Activated T-helper 1 cell treated with anti-CD3 and anti-CD28 coated beads, Interleukin-12 subunit alpha, Interleukin-12 subunit beta, Interleukin-2, Interleukin-4 antibody, amounts not matched to agents 30 ng/mL and 10 ng/mL and 1 ng/mL, durations not matched to agents 14 hours and 24 hours and 36 hours (primary cell): ENCODE data around the gene TEX38. TPM values are rescaled to one million over a fixed set of nuclear protein-coding genes. Genes with fewer than 3 reads are reported as not detected.

Source experiments
- DNase-seq: peaks from one replicate; pipeline ENCODE4 v3.0.0; 2021; ENCODE audit warnings: low spot score
- H3K27ac Mint-ChIP-seq: one replicate; pipeline ENCODE4 v1.8.0; 2021; ENCODE audit warnings: mild to moderate bottlenecking, mixed read lengths
- H3K27me3 Mint-ChIP-seq: one replicate; pipeline ENCODE4 v1.8.0; 2022; ENCODE audit warnings: mild to moderate bottlenecking, moderate library complexity, mixed read lengths; ENCODE audit not compliant: insufficient read depth
- H3K36me3 Mint-ChIP-seq: one replicate; pipeline ENCODE4 v1.8.0; 2021; ENCODE audit warnings: low read depth, mixed read lengths
- H3K4me1 Mint-ChIP-seq: one replicate; pipeline ENCODE4 v1.8.0; 2021; ENCODE audit warnings: low read depth, mixed read lengths
- H3K4me3 Mint-ChIP-seq: one replicate; pipeline ENCODE4 v1.8.0; 2021; ENCODE audit warnings: mild to moderate bottlenecking, moderate library complexity, mixed read lengths
- H3K9me3 Mint-ChIP-seq: one replicate; pipeline ENCODE4 v1.8.0; 2021; ENCODE audit warnings: mixed read lengths
- intact Hi-C: fragments of 100-400 bp; cut with micrococcal nuclease; formaldehyde crosslinking; loops from one replicate; pipeline ENCODE4 v1.15.1; 2024
- total RNA-seq: library from RNA; stranded (reverse); gene quantifications from 2 replicates; pipeline ENCODE4 v1.2.3, GENCODE V29; 2022

Gene TEX38
- total RNA-seq: 0.18 TPM in 1 of 2 replicates, not detected in the other

DNA sequence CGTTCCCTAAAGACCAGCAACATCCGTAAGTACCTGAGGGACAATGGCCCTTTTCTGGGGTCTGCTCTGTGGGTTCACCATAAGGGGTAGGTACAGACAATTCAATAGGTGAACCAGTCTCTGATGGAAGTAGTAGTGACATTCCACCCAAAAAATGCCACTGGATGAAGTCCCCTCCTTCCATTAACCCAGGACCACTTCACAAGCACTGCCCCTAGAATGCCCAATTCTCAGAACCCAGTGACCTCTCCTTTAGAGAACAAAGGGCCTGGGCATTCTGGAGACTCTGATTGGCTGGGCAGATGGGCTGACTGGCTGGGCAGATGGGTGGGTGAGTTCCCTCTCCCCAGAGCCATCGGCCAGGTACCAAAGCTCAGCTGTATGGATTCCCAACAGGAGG is at the start of gene TEX38:
Gene TEX38, plus strand, starts transcription at position 301 of the 400 bp plus-strand sequence. Its CDS starts 81 bp downstream, at position 382.
- Mint-ChIP-seq H3K4me3 (no peak within 1 kb of the TSS), H3K27me3 (no peaks in the 10 kb centered on the region), H3K9me3 (no peaks in the 10 kb centered on the region), H3K4me1 (peaks cover 35% of the 10 kb centered on the region), H3K27ac (no peak within 1 kb of the TSS), H3K36me3 (peaks cover 22% of the 10 kb centered on the region)
- DNase-seq: no peak
- intact Hi-C loops: no loop called here

DNA sequence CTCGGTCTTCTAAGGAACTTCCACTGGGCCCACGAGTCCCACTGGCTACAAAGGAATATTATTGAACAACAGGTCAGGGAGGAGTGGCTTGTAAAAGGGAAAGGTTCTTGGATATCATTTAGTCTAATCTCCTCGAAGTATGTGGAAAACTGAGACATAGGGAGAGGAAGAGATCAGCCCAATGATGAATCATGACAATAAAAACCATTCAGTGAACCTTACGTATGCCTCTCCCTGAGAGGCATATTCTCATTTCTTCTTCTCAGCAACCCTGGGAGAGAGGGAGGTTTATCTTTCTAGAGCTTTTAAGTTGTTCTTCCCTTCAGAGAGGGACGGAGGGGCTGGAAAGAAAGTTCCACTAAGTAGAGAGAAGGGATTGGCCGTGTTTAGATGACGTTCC is 49.7 kb upstream of the TEX38 start:
- no peaks in the 10 kb centered on the region for H3K9me3 Mint-ChIP-seq
- no peak for DNase-seq
- H3K27me3 Mint-ChIP-seq: peaks cover 2% of the 10 kb centered on the region
- no peak overlapping the region for H3K27ac Mint-ChIP-seq
- H3K4me1 Mint-ChIP-seq: peaks cover 25% of the 10 kb centered on the region
- intact Hi-C loops: loop anchor here (1.0 kb wide), 1 partner anchor 103 kb away; no protein-coding TSS in a partner anchor
- no peaks in the 10 kb centered on the region for H3K36me3 Mint-ChIP-seq
- H3K4me3 Mint-ChIP-seq: no peak overlapping the region

DNA sequence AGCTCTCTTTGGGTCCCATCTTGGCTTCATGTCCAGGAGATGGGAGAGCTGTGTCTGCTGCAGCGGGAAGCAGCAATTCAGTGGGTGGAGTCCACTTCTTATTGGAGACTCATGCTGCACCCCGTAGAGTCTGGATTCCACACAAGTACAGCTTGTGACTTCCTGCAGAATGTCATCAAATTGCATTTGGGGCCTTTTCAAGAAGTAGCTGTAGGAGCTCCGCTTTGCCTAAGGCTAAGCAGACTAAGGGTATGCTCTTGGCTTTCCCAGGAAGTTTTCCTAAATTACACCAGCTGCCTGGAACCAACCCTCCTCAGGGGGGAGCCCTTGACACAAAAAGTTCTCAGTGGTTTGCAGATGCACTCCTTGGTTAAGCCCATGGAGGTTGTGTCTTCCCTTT is 49.3 kb upstream of the TEX38 start:
- peaks cover 2% of the 10 kb centered on the region for H3K27me3 Mint-ChIP-seq
- H3K4me3 Mint-ChIP-seq: no peak overlapping the region
- intact Hi-C loops: loop anchor here (1.0 kb wide), 1 partner anchor 103 kb away; no protein-coding TSS in a partner anchor
- peaks cover 20% of the 10 kb centered on the region for H3K4me1 Mint-ChIP-seq
- H3K36me3 Mint-ChIP-seq: no peaks in the 10 kb centered on the region
- H3K27ac Mint-ChIP-seq: no peak overlapping the region
- H3K9me3 Mint-ChIP-seq: no peaks in the 10 kb centered on the region
- no peak for DNase-seq

DNA sequence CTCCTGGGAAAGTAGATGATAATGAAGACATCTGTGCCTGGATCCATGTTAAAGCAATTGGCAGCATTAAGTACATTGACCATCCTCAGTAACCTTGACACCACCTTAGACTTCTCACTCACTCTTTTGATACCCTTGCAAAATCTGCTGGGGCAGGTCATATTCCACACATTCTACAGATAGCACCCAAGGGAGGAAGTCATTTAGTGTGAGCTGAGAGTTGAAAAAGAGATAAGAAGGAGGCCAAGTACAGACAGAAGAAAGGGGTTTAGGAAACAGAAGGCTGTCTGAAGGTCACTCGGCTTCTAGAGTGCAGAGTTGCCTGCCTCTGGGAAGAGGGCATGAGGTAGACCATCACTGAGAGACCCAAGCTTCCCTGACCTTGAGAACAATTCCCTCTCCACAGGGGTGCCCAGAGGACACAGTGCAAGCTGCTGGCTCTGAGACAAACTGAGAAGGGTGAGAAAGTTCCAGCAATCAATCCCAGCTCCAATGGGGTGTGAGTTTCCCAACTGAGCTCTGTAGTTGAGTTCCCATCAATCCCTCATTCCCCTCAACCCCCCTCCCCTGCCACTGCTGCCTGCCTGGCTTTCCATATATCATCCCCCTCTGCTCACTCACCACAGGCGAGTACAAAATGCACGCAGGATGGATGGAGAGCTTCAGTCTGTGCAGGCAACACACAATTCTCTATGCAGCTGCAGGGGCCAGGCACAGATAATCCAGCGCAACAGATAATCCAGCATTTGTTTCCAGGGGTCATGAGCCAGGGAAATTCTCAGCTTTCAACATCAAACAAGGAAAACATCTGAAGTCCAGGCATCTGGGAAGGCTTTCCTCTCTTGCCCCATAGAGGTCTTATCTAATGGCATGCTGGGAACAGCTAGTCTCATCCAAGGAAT is 47.7 kb upstream of the TEX38 start:
- peaks cover 5% of the 10 kb centered on the region for H3K36me3 Mint-ChIP-seq
- H3K9me3 Mint-ChIP-seq: no peaks in the 10 kb centered on the region
- peaks cover 2% of the 10 kb centered on the region for H3K27me3 Mint-ChIP-seq
- DNase-seq: no peak
- H3K4me3 Mint-ChIP-seq: no peak overlapping the region
- H3K4me1 Mint-ChIP-seq: peaks cover 7% of the 10 kb centered on the region
- H3K27ac Mint-ChIP-seq: no peak overlapping the region
- intact Hi-C loops: no loop called here

DNA sequence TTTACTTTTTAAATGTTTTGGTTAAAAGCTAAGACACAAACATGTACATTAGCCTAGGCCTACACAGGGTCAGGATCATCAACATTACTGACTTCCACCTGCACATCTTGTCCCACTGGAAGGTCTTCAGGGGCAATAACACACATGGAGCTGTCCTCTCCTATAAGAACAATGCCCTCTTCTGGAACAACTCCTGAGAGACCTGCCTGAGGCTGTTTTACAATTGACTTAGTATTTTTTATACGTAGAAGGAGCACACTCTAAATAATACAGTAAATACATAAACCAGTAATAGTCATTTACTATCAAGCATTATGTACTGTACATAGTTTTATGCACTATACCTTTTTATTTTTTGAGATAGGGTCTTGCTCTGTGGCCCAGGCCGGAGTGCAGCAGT is 40.9 kb upstream of the TEX38 start:
- H3K36me3 Mint-ChIP-seq: peaks cover 30% of the 10 kb centered on the region
- no peak overlapping the region for H3K27ac Mint-ChIP-seq
- no peaks in the 10 kb centered on the region for H3K4me1 Mint-ChIP-seq
- DNase-seq: no peak
- no peak overlapping the region for H3K4me3 Mint-ChIP-seq
- intact Hi-C loops: no loop called here
- no peaks in the 10 kb centered on the region for H3K27me3 Mint-ChIP-seq
- no peaks in the 10 kb centered on the region for H3K9me3 Mint-ChIP-seq

DNA sequence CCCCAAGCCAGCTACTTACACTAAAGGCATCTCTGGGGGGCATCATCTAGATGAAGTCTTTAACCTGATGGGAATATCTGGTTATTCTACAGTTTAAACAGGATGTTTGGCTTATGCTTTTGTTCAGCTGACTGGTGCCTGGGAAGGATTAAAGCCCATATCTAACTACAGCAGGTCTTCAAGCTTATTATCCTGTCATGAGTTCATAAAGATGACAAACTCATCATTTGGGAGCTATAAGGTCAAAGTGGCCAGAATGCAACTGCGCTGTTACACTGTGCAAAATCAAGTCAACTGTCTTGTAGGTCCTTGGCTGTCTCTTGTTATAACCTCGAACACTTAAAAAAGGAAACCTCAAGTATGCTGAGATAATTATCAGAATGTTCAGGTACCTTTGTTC is 36.4 kb upstream of the TEX38 start:
- H3K9me3 Mint-ChIP-seq: no peaks in the 10 kb centered on the region
- H3K36me3 Mint-ChIP-seq: peaks cover 38% of the 10 kb centered on the region
- H3K4me3 Mint-ChIP-seq: no peak overlapping the region
- DNase-seq: no peak
- no peaks in the 10 kb centered on the region for H3K27me3 Mint-ChIP-seq
- intact Hi-C loops: no loop called here
- no peaks in the 10 kb centered on the region for H3K4me1 Mint-ChIP-seq
- H3K27ac Mint-ChIP-seq: no peak overlapping the region

DNA sequence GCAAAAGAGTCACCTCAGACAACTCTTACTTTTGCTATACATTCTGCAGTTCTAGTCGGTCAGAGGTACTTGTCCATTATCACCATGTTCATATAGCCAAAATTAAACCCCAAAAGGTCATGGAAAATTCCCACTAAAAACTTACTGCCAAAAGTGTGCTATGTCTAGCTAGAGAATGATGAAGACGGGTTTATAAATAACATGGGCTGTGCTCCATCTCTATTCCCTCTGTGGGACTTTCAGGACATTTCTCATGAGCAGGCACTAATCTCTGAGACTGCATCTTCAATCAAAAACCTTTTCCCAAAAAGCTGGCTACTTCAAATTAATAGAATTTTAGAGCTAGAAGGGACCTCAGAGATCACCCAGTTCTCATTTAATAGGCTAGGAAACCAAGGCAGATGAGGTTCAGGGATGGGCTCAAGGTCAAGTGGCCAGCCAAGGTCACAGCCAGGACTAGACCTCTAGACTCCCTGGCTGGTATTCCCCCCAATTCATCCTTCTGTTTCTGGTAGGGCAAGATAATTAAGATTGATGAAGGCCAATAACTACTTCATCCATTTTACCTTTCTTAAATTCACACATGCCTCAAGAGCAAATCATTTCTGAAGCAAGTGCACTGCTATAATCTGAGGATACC is 34.1 kb upstream of the TEX38 start:
- peaks cover 39% of the 10 kb centered on the region for H3K36me3 Mint-ChIP-seq
- H3K4me1 Mint-ChIP-seq: no peaks in the 10 kb centered on the region
- no peaks in the 10 kb centered on the region for H3K9me3 Mint-ChIP-seq
- no peak overlapping the region for H3K27ac Mint-ChIP-seq
- no peaks in the 10 kb centered on the region for H3K27me3 Mint-ChIP-seq
- no peak overlapping the region for H3K4me3 Mint-ChIP-seq
- DNase-seq: no peak
- intact Hi-C loops: no loop called here

DNA sequence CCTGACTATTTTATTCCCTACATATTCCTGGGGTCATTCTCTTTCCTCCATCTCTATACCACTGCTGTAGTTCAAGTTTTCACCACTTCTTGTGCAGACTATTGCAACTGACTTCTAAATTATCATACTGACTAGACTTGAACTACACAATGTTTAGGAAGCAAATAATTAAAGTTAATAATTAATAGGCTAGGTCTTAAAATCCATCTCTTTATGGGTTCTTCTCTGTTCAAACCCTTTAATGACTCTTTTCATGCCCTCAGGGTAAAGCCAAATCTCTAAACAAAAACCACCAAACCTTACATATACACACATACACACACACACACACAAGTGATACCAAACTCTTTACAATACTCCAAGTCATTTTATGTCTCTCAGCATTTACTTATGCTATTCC is 32.7 kb upstream of the TEX38 start:
- no peaks in the 10 kb centered on the region for H3K27me3 Mint-ChIP-seq
- no peaks in the 10 kb centered on the region for H3K4me1 Mint-ChIP-seq
- no peaks in the 10 kb centered on the region for H3K9me3 Mint-ChIP-seq
- intact Hi-C loops: no loop called here
- peaks cover 42% of the 10 kb centered on the region for H3K36me3 Mint-ChIP-seq
- no peak overlapping the region for H3K4me3 Mint-ChIP-seq
- DNase-seq: no peak
- H3K27ac Mint-ChIP-seq: no peak overlapping the region

DNA sequence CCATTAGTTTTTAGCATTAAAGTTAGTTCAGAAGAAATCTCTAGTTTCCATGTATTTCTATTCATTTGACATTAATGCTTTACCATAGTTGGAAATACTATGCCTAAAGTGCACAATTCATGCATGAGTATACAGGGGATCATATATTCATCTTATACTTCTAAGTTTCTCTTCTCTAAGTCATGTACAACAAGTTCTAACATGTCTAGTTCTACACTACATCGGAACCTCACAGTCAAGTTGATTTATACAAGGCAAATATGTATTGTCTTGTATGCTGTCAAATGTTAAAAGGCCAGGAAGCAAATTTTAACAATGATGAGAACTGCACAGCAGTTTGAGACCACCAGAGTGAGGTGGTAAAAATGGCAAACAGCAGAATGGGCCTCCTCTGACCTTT is 32.1 kb upstream of the TEX38 start:
- DNase-seq: no peak
- Mint-ChIP-seq H3K4me3 (no peak overlapping the region), H3K4me1 (no peaks in the 10 kb centered on the region), H3K9me3 (no peaks in the 10 kb centered on the region), H3K36me3 (peaks cover 39% of the 10 kb centered on the region), H3K27me3 (no peaks in the 10 kb centered on the region), H3K27ac (no peak overlapping the region)
- intact Hi-C loops: no loop called here

DNA sequence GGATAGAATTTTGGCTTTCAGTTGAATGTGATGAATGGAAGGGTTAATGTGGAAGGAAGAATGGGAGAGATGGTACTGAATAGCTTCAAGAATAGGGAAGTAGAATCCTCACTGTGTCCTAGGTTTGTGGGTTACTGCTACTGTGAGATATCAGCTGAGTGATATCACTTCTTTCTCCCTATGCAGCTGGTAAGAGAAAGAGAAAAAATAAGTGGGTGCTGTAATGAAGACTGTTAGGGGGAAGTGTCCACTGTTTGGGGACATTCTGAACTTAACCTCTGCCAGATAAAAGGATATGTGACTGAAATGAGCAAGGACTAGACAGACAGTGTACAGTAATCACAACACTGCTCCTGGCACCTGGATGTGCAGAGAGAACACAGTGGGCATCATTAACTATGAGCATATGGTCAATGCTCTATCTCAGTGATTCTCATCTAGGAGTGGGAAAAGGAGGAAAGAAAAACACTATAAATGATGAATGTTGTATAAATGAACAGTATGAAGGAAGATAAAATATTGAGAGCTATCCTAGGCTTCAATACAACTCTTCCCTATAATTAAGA is 29.5 kb upstream of the TEX38 start:
- no peak overlapping the region for H3K27ac Mint-ChIP-seq
- H3K36me3 Mint-ChIP-seq: peaks cover 34% of the 10 kb centered on the region
- H3K4me1 Mint-ChIP-seq: peaks cover 6% of the 10 kb centered on the region
- no peaks in the 10 kb centered on the region for H3K27me3 Mint-ChIP-seq
- no peak overlapping the region for H3K4me3 Mint-ChIP-seq
- no peaks in the 10 kb centered on the region for H3K9me3 Mint-ChIP-seq
- intact Hi-C loops: no loop called here
- no peak for DNase-seq

DNA sequence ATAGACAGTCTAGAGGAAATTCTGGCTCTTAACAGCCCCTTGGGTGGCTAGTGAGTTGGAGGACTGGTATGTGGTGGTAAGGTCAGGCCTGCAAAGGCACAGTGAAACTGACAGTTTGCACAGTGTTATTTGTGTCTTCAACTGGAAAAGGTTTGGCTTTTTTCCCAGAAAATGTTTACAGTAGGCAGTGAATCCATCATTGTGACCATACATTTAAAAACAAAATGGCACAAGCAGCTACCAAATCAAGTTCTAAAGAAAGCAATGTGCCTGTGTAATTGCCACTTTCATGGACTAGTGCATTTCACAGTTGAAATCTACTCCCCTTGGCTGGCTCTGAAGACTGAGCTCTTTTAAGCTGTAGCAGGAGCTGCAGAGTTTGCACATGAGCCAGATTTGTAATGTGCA is 28.3 kb upstream of the TEX38 start:
- intact Hi-C loops: no loop called here
- peaks cover 38% of the 10 kb centered on the region for H3K36me3 Mint-ChIP-seq
- peaks cover 5% of the 10 kb centered on the region for H3K9me3 Mint-ChIP-seq
- no peak overlapping the region for H3K4me3 Mint-ChIP-seq
- H3K27me3 Mint-ChIP-seq: no peaks in the 10 kb centered on the region
- no peak overlapping the region for H3K27ac Mint-ChIP-seq
- DNase-seq: no peak
- H3K4me1 Mint-ChIP-seq: peaks cover 8% of the 10 kb centered on the region

DNA sequence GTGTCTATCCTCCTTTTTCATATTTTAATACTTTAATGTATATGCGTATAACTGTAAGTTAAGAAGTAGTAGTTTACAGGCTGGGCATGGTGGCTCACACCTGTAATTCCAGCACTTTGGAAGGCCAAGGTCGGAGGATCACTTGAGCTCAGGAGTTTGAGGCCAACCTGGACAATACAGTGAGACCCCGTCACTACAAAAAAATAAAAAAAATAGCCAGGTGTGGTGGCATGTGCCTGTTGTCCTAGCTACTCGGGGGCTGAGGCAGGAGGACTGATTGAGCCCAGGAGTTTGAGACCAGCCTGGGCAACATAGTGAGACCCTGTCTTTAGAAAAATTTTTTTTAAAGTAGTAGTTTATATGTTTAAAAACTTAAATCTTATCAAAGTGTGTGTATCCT is 25.8 kb upstream of the TEX38 start:
- Mint-ChIP-seq H3K4me3 (no peak overlapping the region), H3K9me3 (peaks cover 21% of the 10 kb centered on the region), H3K36me3 (peaks cover 49% of the 10 kb centered on the region), H3K4me1 (peaks cover 8% of the 10 kb centered on the region), H3K27ac (no peak overlapping the region), H3K27me3 (no peaks in the 10 kb centered on the region)
- intact Hi-C loops: no loop called here
- DNase-seq: no peak

DNA sequence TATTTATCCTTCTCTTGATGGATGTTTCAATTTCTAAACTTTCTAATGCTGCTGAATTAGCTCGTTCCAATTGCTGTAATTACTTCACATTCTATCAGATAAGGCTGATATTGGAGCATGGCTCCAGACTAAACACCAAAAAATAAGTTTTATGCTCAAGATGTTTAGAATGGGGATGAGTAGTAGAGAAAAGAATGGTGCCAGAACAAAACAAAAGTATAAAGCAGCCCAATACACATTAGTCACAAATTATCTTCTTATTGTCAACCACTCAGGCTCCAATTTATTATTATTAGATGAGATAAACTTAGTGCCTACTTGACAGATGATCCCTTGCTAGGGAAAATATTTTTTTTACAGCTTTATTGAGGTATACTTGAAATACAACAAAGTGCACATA is 25.3 kb upstream of the TEX38 start:
- DNase-seq: no peak
- H3K27ac Mint-ChIP-seq: no peak overlapping the region
- H3K4me3 Mint-ChIP-seq: no peak overlapping the region
- peaks cover 21% of the 10 kb centered on the region for H3K9me3 Mint-ChIP-seq
- peaks cover 48% of the 10 kb centered on the region for H3K36me3 Mint-ChIP-seq
- H3K27me3 Mint-ChIP-seq: no peaks in the 10 kb centered on the region
- intact Hi-C loops: no loop called here
- peaks cover 8% of the 10 kb centered on the region for H3K4me1 Mint-ChIP-seq
